GM12878 (cell line): ENCODE measurements around the gene NRXN3. TPM values are rescaled to one million over a fixed set of nuclear protein-coding genes. Genes with fewer than 3 reads are reported as not detected.

Experiments
- ATAC-seq: fragments of 200-7000 bp; cut with Tn5 transposase; 3 replicates; pipeline ENCODE4 v1.9.1; 2020; ENCODE audit warnings: mild to moderate bottlenecking, moderate library complexity
- BruUV-seq: library from RNA; stranded (reverse); fragments of 400-500 nt; replicated peaks from 2 replicates; lab custom pipeline; 2021; lab: Mats Ljungman, UMichigan
- CTCF ChIA-PET: fragments of 300-600 bp; sonication (Branson Sonifier 250); formaldehyde crosslinking; extraction: SDS; loops from one replicate; lab custom pipeline; 2021; ENCODE audit warnings: inconsistent platforms; lab: Yijun Ruan, JAX
- POLR2A ChIA-PET: fragments of 350-600 bp; formaldehyde crosslinking; extraction: SDS; loops from one replicate; lab custom pipeline; 2021; ENCODE audit warnings: inconsistent platforms; lab: Charles Lee
- RAD21 ChIA-PET: fragments of 300-600 bp; sonication (Branson Sonifier 250); formaldehyde crosslinking; loops from one replicate; lab custom pipeline; 2023; ENCODE audit warnings: antibody characterized with exemption; ENCODE audit not compliant: unreplicated experiment; lab: Charles Lee
- SMC1A ChIA-PET: fragments of 300-600 bp; sonication (Branson Sonifier 250); formaldehyde crosslinking; loops from one replicate; lab custom pipeline; 2023; ENCODE audit not compliant: unreplicated experiment, uncharacterized antibody; lab: Charles Lee
- DNase-seq: peaks from one replicate; pipeline ENCODE4 v3.0.0-alpha.2; 2011; ENCODE audit warnings: low read depth, low spot score
- FAIRE-seq: peaks from 3 replicates; lab custom pipeline; 2011; peaks lifted over from hg19 to GRCh38; lab: Jason Lieb, UNC
- H2AFZ ChIP-seq: 2 replicates; pipeline ENCODE4 v1.6.0; 2011; ENCODE audit warnings: low read depth, low read length, control low read depth; ENCODE audit not compliant: control insufficient read depth
- H3K27ac ChIP-seq: 2 replicates; pipeline ENCODE4 v1.5.1; 2011; ENCODE audit warnings: control low read depth; ENCODE audit not compliant: control insufficient read depth, insufficient read depth
- H3K27me3 ChIP-seq, 2 experiments: replicated peaks in 1 of 2; 2 replicates each; pipeline versions ENCODE4 v1.6.0 to v1.6.1; 2011; ENCODE audit warnings: low read length in 1 of 2; ENCODE audit not compliant: control insufficient read depth in 2 of 2, insufficient read depth in 2 of 2
- H3K36me3 ChIP-seq, 2 experiments: 2 replicates each; pipeline ENCODE4 v1.5.1; 2011; ENCODE audit warnings: low read length in 1 of 2; ENCODE audit not compliant: control insufficient read depth in 2 of 2, insufficient read depth in 2 of 2
- H3K4me1 ChIP-seq: 2 replicates; pipeline ENCODE4 v1.6.1; 2011; ENCODE audit warnings: mild to moderate bottlenecking, low read length, moderate library complexity, mixed read lengths; ENCODE audit not compliant: control insufficient read depth, insufficient read depth
- H3K4me2 ChIP-seq: 2 replicates; pipeline ENCODE4 v1.6.0; 2011; ENCODE audit warnings: control low read depth; ENCODE audit not compliant: control insufficient read depth, insufficient read depth
- H3K4me3 ChIP-seq: fragments of 200-600 bp; sonication (generic); 2 replicates; pipeline ENCODE4 v1.5.1; 2016
- H3K79me2 ChIP-seq: 2 replicates; pipeline ENCODE4 v1.6.0; 2011; ENCODE audit warnings: low read length; ENCODE audit not compliant: control insufficient read depth, insufficient read depth
- H3K9ac ChIP-seq: 2 replicates; pipeline ENCODE4 v1.8.0; 2011; ENCODE audit warnings: low read length, control low read depth, mixed read lengths; ENCODE audit not compliant: control insufficient read depth, insufficient read depth
- H3K9me3 ChIP-seq: replicated peaks from 3 replicates; pipeline ENCODE4 v1.5.1; 2011; ENCODE audit warnings: mild to moderate bottlenecking, low read length; ENCODE audit not compliant: control insufficient read depth, insufficient read depth
- H4K20me1 ChIP-seq: 2 replicates; pipeline ENCODE4 v1.6.0; 2011; ENCODE audit not compliant: control insufficient read depth, insufficient read depth
- DPF2 ChIP-seq: fragments of 450-650 bp; IDR thresholded peaks from 2 replicates; pipeline ENCODE4 v1.6.1; 2017; ENCODE audit warnings: mild to moderate bottlenecking
- ETV6 ChIP-seq, 2 experiments: fragments of 450-650 bp in 1 of 2; IDR thresholded peaks in 1 of 2; conservative IDR thresholded peaks in 1 of 2; 2 replicates each; pipeline ENCODE4 v1.6.1; 2014; ENCODE audit warnings: antibody characterized with exemption in 1 of 2, borderline replicate concordance in 1 of 2, low read depth in 1 of 2, mild to moderate bottlenecking in 1 of 2, moderate library complexity in 1 of 2
- IRF3 ChIP-seq: fragments of 450-650 bp; IDR thresholded peaks from 2 replicates; pipeline ENCODE4 v1.6.1; 2014; ENCODE audit warnings: mild to moderate bottlenecking
- MXI1 ChIP-seq: fragments of 150-350 bp; IDR thresholded peaks from 2 replicates; pipeline ENCODE4 v1.6.1; 2011; ENCODE audit warnings: low read depth, mild to moderate bottlenecking, inconsistent platforms, low read length, improper control_type of control experiment
- POLR2AphosphoS5 ChIP-seq: IDR thresholded peaks from 2 replicates; pipeline ENCODE4 v1.6.1; 2011; ENCODE audit warnings: mild to moderate bottlenecking, low read length, inconsistent platforms
- RCOR1 ChIP-seq: conservative IDR thresholded peaks from 2 replicates; pipeline ENCODE4 v1.6.1; 2012; ENCODE audit warnings: low read depth, low read length, improper control_type of control experiment
- SRF ChIP-seq, 2 experiments: IDR thresholded peaks; 2 replicates each; pipeline ENCODE4 v1.6.1; 2011; ENCODE audit warnings: low read depth in 2 of 2, low read length in 2 of 2, mild to moderate bottlenecking in 1 of 2, moderate library complexity in 1 of 2
- WGBS: methylation state at CpG from one replicate; pipeline ENCODE4 v1.1.6; 2016; ENCODE audit warnings: low lambda C conversion rate; ENCODE audit not compliant: insufficient replicate concordance, insufficient coverage; ENCODE audit errors: missing lambda C conversion rate; 5-methylcytosine and 5-hydroxymethylcytosine counted together
- in situ Hi-C: fragments of 300-500 bp; cut with MboI; formaldehyde crosslinking; loops from 9 replicates; pipeline ENCODE4 v1.14.3; 2018; ENCODE audit warnings: mixed read lengths
- intact Hi-C: fragments of 100-400 bp; cut with micrococcal nuclease; formaldehyde crosslinking; loops from one replicate; pipeline ENCODE4 v1.14.2; 2022; ENCODE audit not compliant: unreplicated experiment
- polyA plus RNA-seq, 11 experiments: library from polyadenylated mRNA; depleted of rRNA in 4 of 11; unstranded in 6 of 11; stranded (reverse) in 5 of 11; fragments of >200 nt; fragmentation: Nextera tagmentation in 4 of 11; fragmentation: Illumina TruSeq in 1 of 11; extraction: Ambion mirVana in 4 of 11; extraction: Trizol in 1 of 11; gene quantifications; 1 replicate in 1 of 11; 2 replicates in 10 of 11; pipeline versions ENCODE4 v1.2.1 to v1.2.3, GENCODE V29; 2011 to 2016; ENCODE audit warnings: inconsistent platforms in 2 of 11, missing spikeins in 2 of 11, low read depth in 1 of 11
- total RNA-seq, 4 experiments: library from RNA; depleted of rRNA in 3 of 4; stranded (reverse); fragments of >200 nt in 3 of 4; fragmentation: Illumina TruSeq in 1 of 4; extraction: Trizol in 1 of 4; gene quantifications; 2 replicates each; pipeline versions ENCODE4 v1.2.1 to v1.2.3, GENCODE V29; 2013 to 2021
- TF ChIP-seq, protein P1 (sequence below): fragments of 450-650 bp; formaldehyde crosslinking; IDR thresholded peaks from 2 replicates; pipeline ENCODE4 v1.4.0; 2022; ENCODE audit warnings: mild to moderate bottlenecking, moderate library complexity
- TF ChIP-seq, protein P2 (sequence below): fragments of 450-650 bp; IDR thresholded peaks from 2 replicates; pipeline ENCODE4 v1.6.1; 2016; ENCODE audit warnings: mild to moderate bottlenecking

Gene NRXN3
- total and polyA plus RNA-seq, 10 of the 15 experiments (the other 5 are each of a cell fraction or from before 2014, with no cell fraction given), result 0.52 to 3.3 (median 1.4) TPM

- ChIA-PET RAD21 (no interaction called here), POLR2A (no interaction called here), SMC1A (no interaction called here), CTCF (interaction anchor here (1.1 to 2.0 kb wide), 2 partner anchors 9 to 10 kb away, joined by 4 to 6 read pairs; no protein-coding TSS in a partner anchor)
- BruUV-seq, result no TSS peak
- WGBS, result 17% methylated on average over 3 of the region's 3 CpGs
- intact Hi-C loops, result no loop called here
- no peak overlapping the region for H2AFZ ChIP-seq
- FAIRE-seq, result no peak
- H4K20me1 ChIP-seq, result no peaks in the 10 kb centered on the region
- ATAC-seq, result no peak
- no peak overlapping the region for H3K9ac ChIP-seq
- H3K79me2 ChIP-seq, result no peaks in the 10 kb centered on the region
- H3K36me3 ChIP-seq, result no peaks in the 10 kb centered on the region
- no peaks in the 10 kb centered on the region for H3K4me1 ChIP-seq
- TF ChIP-seq, protein P1, sequence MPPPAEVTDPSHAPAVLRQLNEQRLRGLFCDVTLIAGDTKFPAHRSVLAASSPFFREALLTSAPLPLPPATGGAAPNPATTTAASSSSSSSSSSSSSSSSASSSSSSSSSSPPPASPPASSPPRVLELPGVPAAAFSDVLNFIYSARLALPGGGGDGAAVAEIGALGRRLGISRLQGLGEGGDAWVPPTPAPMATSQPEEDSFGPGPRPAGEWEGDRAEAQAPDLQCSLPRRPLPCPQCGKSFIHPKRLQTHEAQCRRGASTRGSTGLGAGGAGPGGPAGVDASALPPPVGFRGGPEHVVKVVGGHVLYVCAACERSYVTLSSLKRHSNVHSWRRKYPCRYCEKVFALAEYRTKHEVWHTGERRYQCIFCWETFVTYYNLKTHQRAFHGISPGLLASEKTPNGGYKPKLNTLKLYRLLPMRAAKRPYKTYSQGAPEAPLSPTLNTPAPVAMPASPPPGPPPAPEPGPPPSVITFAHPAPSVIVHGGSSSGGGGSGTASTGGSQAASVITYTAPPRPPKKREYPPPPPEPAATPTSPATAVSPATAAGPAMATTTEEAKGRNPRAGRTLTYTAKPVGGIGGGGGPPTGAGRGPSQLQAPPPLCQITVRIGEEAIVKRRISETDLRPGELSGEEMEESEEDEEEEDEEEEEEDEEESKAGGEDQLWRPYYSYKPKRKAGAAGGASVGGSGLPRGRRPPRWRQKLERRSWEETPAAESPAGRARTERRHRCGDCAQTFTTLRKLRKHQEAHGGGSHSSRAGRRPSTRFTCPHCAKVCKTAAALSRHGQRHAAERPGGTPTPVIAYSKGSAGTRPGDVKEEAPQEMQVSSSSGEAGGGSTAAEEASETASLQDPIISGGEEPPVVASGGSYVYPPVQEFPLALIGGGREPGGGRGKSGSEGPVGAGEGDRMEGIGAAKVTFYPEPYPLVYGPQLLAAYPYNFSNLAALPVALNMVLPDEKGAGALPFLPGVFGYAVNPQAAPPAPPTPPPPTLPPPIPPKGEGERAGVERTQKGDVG, result no peak
- TF ChIP-seq RCOR1 (no peak), ETV6 (conservative IDR thresholded peaks at IDR 0.05 in 1 of 2, IDR thresholded peaks at IDR 0.05 in 1 of 2; ENCODE audit: borderline replicate concordance in 1 of 2, low read depth in 1 of 2) (no peak), POLR2AphosphoS5 (no peak), IRF3 (no peak), MXI1 (no peak), SRF (IDR thresholded peaks at IDR 0.05; ENCODE audit: low read depth in 2 of 2, low read length in 2 of 2) (no peak), DPF2 (no peak)
- TF ChIP-seq, protein P2, sequence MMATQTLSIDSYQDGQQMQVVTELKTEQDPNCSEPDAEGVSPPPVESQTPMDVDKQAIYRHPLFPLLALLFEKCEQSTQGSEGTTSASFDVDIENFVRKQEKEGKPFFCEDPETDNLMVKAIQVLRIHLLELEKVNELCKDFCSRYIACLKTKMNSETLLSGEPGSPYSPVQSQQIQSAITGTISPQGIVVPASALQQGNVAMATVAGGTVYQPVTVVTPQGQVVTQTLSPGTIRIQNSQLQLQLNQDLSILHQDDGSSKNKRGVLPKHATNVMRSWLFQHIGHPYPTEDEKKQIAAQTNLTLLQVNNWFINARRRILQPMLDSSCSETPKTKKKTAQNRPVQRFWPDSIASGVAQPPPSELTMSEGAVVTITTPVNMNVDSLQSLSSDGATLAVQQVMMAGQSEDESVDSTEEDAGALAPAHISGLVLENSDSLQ, result no peak
- H3K4me3 ChIP-seq, result no peak overlapping the region
- in situ Hi-C loops, result no loop called here
- DNase-seq, result no peak
- no peaks in the 10 kb centered on the region for H3K27me3 ChIP-seq
- no peak overlapping the region for H3K4me2 ChIP-seq
- no peaks in the 10 kb centered on the region for H3K9me3 ChIP-seq
- H3K27ac ChIP-seq, result no peak overlapping the region
Measured at GRCh38 chr14:79542121-79542520, 1371.9 kb downstream of the NRXN3 start.
